Suprapubic skin (tissue), 4 donors: ENCODE results near the gene TRPV4.

ENCODE experiments used
- EP300 ChIP-seq: sonication (generic); formaldehyde crosslinking; IDR thresholded peaks from one replicate; pipeline ENCODE4 v1.6.1; 2017; ENCODE audit warnings: antibody characterized with exemption
- POLR2A ChIP-seq, 2 donors: fragments of 450-650 bp; IDR thresholded peaks; one replicate each; pipeline ENCODE4 v1.6.1; 2017; ENCODE audit warnings: antibody characterized with exemption in 2 of 2, mild to moderate bottlenecking in 2 of 2, moderate library complexity in 2 of 2
- POLR2AphosphoS5 ChIP-seq, 3 donors: sonication (generic); formaldehyde crosslinking; IDR thresholded peaks; one replicate each; pipeline ENCODE4 v1.6.1; 2017; ENCODE audit warnings: antibody characterized with exemption in 3 of 3
- TF ChIP-seq, protein P1 (sequence below), 2 donors: fragments of 200-600 bp in 1 of 2; fragments of 450-650 bp in 1 of 2; sonication (generic) in 1 of 2; IDR thresholded peaks; one replicate each; pipeline ENCODE4 v1.5.1; 2016 to 2019; ENCODE audit warnings: antibody characterized with exemption in 2 of 2, mild to moderate bottlenecking in 1 of 2, moderate library complexity in 1 of 2

DNA sequence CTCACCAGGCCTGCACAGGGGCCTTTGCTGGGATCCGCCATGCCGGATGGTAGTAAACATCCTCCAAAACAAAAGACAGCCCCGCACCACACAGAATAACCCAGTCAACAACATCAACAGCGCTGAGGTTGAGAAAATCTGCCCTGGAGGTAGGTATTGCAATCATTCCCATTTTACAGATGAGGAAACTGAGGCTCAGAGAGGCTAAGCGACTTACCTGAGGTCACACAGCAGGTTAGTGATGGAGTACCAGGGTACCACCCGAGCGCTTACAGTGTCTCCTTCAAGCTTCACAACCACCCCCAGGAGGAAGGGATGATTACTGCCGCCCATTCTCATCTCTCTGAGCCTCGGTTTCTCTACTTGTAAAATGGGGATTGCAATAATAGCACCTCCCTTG, 14.9 kb downstream of the TRPV4 start:
- TF ChIP-seq, protein P1, sequence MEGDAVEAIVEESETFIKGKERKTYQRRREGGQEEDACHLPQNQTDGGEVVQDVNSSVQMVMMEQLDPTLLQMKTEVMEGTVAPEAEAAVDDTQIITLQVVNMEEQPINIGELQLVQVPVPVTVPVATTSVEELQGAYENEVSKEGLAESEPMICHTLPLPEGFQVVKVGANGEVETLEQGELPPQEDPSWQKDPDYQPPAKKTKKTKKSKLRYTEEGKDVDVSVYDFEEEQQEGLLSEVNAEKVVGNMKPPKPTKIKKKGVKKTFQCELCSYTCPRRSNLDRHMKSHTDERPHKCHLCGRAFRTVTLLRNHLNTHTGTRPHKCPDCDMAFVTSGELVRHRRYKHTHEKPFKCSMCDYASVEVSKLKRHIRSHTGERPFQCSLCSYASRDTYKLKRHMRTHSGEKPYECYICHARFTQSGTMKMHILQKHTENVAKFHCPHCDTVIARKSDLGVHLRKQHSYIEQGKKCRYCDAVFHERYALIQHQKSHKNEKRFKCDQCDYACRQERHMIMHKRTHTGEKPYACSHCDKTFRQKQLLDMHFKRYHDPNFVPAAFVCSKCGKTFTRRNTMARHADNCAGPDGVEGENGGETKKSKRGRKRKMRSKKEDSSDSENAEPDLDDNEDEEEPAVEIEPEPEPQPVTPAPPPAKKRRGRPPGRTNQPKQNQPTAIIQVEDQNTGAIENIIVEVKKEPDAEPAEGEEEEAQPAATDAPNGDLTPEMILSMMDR (IDR thresholded peaks at IDR 0.05) = no peak
- TF ChIP-seq POLR2A (IDR thresholded peaks at IDR 0.05) (no peak), EP300 (no peak), POLR2AphosphoS5 (IDR thresholded peaks at IDR 0.05) (no peak)
